ENCODE measurements around the gene OPN4.

DNA sequence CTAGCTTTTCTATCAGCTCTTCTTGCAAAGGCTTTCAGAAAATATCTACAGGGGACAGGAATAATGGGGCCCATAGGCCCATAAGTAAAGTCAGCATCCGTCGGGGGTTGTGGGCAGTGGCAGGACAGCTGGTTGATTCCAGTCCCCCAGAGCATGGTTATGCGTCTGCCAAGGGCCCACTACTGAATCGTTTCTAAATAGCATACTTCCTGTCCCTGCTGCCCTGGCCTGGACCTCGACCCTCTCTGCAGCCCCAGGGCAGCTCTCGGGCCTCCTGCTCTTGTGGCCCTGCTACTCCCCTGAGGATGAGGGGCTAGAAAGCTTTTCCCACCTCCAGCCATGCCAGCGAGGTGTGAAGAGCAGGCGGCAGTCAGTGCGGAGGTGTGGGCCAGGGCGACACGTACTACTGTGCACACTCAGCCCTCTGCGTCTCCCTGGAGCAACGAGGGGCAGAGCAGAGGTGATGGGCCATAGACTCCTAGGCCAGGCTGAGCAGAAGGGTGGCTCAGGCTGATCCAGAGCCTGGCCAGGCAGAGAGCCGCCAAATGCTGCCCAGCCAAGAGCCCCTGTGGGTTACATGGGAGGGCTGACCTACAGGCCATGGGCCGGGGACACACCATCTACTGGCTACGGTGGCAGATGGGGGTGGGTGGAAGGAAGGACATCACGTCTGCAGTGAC lies 4.7 kb upstream of the OPN4 start:
- TF ChIP-seq, protein P1, sequence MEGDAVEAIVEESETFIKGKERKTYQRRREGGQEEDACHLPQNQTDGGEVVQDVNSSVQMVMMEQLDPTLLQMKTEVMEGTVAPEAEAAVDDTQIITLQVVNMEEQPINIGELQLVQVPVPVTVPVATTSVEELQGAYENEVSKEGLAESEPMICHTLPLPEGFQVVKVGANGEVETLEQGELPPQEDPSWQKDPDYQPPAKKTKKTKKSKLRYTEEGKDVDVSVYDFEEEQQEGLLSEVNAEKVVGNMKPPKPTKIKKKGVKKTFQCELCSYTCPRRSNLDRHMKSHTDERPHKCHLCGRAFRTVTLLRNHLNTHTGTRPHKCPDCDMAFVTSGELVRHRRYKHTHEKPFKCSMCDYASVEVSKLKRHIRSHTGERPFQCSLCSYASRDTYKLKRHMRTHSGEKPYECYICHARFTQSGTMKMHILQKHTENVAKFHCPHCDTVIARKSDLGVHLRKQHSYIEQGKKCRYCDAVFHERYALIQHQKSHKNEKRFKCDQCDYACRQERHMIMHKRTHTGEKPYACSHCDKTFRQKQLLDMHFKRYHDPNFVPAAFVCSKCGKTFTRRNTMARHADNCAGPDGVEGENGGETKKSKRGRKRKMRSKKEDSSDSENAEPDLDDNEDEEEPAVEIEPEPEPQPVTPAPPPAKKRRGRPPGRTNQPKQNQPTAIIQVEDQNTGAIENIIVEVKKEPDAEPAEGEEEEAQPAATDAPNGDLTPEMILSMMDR (IDR thresholded peaks at IDR 0.05; ENCODE audit: poor library complexity), result no peak
- TF ChIP-seq EZH2 (IDR thresholded peaks at IDR 0.05; ENCODE audit: borderline replicate concordance) (no peak), EZH2phosphoT487 (IDR thresholded peaks at IDR 0.05; ENCODE audit: low read depth, severe bottlenecking, unreplicated experiment) (no peak)
